Measurements from ENCODE around the gene MEX3D.

MEX3D gene

GRCh38 chr19:1513499-1514294 lies 54.4 kb downstream of the MEX3D start:
- Histone ChIP-seq H4K20me1 (ENCODE audit: insufficient read depth, low read length) (no peaks in the 10 kb centered on the region; the same call in 1 of the 2 replicates), H2AFZ (ENCODE audit: low read depth, low read length) (no peak overlapping the region), H3K27ac (ENCODE audit: low read length) (no peak overlapping the region), H3K9ac (ENCODE audit: low read depth, low read length) (no peak overlapping the region), H3K4me1 (ENCODE audit: insufficient read depth, low read length) (no peaks in the 10 kb centered on the region), H3K36me3 (ENCODE audit: insufficient read depth, low read length) (no peaks in the 10 kb centered on the region), H3K4me2 (ENCODE audit: insufficient read depth, low read length) (no peak overlapping the region), H3K9me3 (ENCODE audit: insufficient read depth, low read length, severe bottlenecking) (no peaks in the 10 kb centered on the region), H3K27me3 (ENCODE audit: insufficient read depth, low read length, poor library complexity) (no peaks in the 10 kb centered on the region), H3K79me2 (ENCODE audit: insufficient read depth, low read length) (no peaks in the 10 kb centered on the region), H3K4me3 (ENCODE audit: low read depth in 1 of 2, low read length in 2 of 2) (no peak overlapping the region)
- ATAC-seq (ENCODE audit: insufficient read depth, low read depth) (peak; percentile 72), DNase-seq (peak; percentile 47)
- TF ChIP-seq EZH2 (IDR thresholded peaks at IDR 0.05; ENCODE audit: borderline replicate concordance, low read depth, low read length, severe bottlenecking), result no peak
- peak; percentile 64 for TF ChIP-seq CTCF (IDR thresholded peaks at IDR 0.05; ENCODE audit: borderline replicate concordance, extremely low read depth, low read length, poor library complexity, severe bottlenecking)

- Histone ChIP-seq H4K20me1 (ENCODE audit: insufficient read depth, low read length) (no peaks in the 10 kb centered on the region; the same call in 1 of the 2 replicates), H3K27ac (ENCODE audit: low read length) (no peak within 1 kb of the TSS), H3K4me1 (ENCODE audit: insufficient read depth, low read length) (no peaks in the 10 kb centered on the region), H3K9me3 (ENCODE audit: insufficient read depth, low read length, severe bottlenecking) (no peaks in the 10 kb centered on the region), H3K4me2 (ENCODE audit: insufficient read depth, low read length) (no peak within 1 kb of the TSS), H2AFZ (ENCODE audit: low read depth, low read length) (no peak within 1 kb of the TSS), H3K79me2 (ENCODE audit: insufficient read depth, low read length) (no peaks in the 10 kb centered on the region), H3K9ac (ENCODE audit: low read depth, low read length) (no peak within 1 kb of the TSS), H3K4me3 (ENCODE audit: low read depth in 1 of 2, low read length in 2 of 2) (no peak within 1 kb of the TSS), H3K27me3 (ENCODE audit: insufficient read depth, low read length, poor library complexity) (no peaks in the 10 kb centered on the region), H3K36me3 (ENCODE audit: insufficient read depth, low read length) (no peaks in the 10 kb centered on the region)
- TF ChIP-seq CTCF (IDR thresholded peaks at IDR 0.05; ENCODE audit: borderline replicate concordance, extremely low read depth, low read length, poor library complexity, severe bottlenecking) (no peak), EZH2 (IDR thresholded peaks at IDR 0.05; ENCODE audit: borderline replicate concordance, low read depth, low read length, severe bottlenecking) (no peak)
- DNase-seq (no peak), ATAC-seq (ENCODE audit: insufficient read depth, low read depth) (no peak)
These were observed 55.2 kb downstream of the MEX3D start, which contains the start of gene ADAMTSL5 for GRCh38 chr19:1512671-1513498. TSS of gene ADAMTSL5 (minus strand) at chr19:1513019. CDS start at chr19:1510943, 2,076 bp downstream.

GRCh38 chr19:1511318-1512317 lies 56.5 kb downstream of the MEX3D start:
- TF ChIP-seq CTCF (IDR thresholded peaks at IDR 0.05; ENCODE audit: borderline replicate concordance, extremely low read depth, low read length, poor library complexity, severe bottlenecking) (no peak), EZH2 (IDR thresholded peaks at IDR 0.05; ENCODE audit: borderline replicate concordance, low read depth, low read length, severe bottlenecking) (no peak)
- Histone ChIP-seq H3K4me3 (ENCODE audit: low read depth in 1 of 2, low read length in 2 of 2) (no peak overlapping the region), H2AFZ (ENCODE audit: low read depth, low read length) (no peak overlapping the region), H3K4me2 (ENCODE audit: insufficient read depth, low read length) (no peak overlapping the region), H3K9me3 (ENCODE audit: insufficient read depth, low read length, severe bottlenecking) (no peaks in the 10 kb centered on the region), H3K27ac (ENCODE audit: low read length) (no peak overlapping the region), H3K4me1 (ENCODE audit: insufficient read depth, low read length) (no peaks in the 10 kb centered on the region), H3K79me2 (ENCODE audit: insufficient read depth, low read length) (no peaks in the 10 kb centered on the region), H3K36me3 (ENCODE audit: insufficient read depth, low read length) (no peaks in the 10 kb centered on the region), H3K9ac (ENCODE audit: low read depth, low read length) (no peak overlapping the region), H4K20me1 (ENCODE audit: insufficient read depth, low read length) (no peaks in the 10 kb centered on the region; the same call in 1 of the 2 replicates), H3K27me3 (ENCODE audit: insufficient read depth, low read length, poor library complexity) (no peaks in the 10 kb centered on the region)
- DNase-seq (peak; percentile 16), ATAC-seq (ENCODE audit: insufficient read depth, low read depth) (no peak)
